Caki2 (cell line): Measurements from ENCODE around the gene TXNL4B. TPM values are rescaled to one million over a fixed set of nuclear protein-coding genes. Genes with fewer than 3 reads are reported as not detected.

ENCODE experiments used
- DNase-seq: peaks from one replicate; pipeline ENCODE4 v3.0.0-alpha.2; 2015; ENCODE audit warnings: low read depth
- in situ Hi-C: cut with HindIII; loops from 2 replicates; pipeline ENCODE4 v1.10.0; 2016; ENCODE audit warnings: low sequenced_read_pairs, low pct_unique_long_range_greater_than_20kb, mixed read lengths
- total RNA-seq: library from RNA; depleted of rRNA; stranded (reverse); fragments of >200 nt; shearing (Covaris generic); gene quantifications from 2 replicates; pipeline ENCODE4 v1.2.3, GENCODE V29; 2014; ENCODE audit warnings: low replicate concordance; rRNA removed

TXNL4B gene
- 12.9 and 14.3 TPM in 2 replicates for total RNA-seq

DNA sequence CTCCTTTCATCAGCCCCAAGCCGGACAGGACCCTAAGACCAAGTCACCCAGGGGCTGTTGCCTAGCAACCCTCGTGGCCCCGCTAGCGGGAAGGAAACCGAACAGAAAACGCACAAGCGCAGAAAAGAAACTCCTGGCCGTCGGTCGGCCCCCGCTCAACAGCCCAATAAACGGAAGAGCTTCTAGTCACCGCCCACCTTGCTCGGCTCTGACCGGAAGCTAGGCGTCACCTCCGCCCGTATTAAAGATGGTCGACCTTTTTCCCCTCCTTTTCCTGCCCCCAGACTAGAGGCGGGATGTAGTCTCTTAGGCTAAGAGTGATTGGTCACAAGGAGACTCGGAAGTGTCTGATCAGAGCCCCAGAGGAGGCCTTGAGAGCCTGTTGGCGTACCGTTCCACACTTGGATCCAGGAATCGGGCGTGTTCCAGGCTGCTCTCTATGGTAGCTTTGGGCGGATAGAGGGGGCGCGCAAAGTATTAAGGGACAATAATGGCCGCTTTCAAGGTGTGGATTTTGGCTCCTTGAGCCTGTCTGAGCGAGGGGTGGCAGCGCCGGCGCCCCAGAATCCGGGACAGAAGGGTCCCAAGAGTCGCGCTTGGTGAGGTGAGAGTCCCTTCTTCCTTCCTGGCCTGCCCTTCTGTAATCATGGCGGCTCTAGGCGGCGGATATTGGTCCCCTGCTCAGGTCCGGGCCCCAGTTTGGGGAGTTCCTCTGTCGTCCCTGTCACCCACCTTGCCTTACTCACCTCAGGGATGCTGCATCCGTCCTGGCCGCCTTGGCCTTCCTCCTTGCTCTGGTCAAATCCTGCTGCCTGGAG, at the start of gene TXNL4B, which contains the start of gene DHX38:
TSS of gene TXNL4B (minus strand) at position 173 of the 818 bp plus-strand sequence. CDS start 2,871 bp downstream, outside the sequence.
TSS of gene DHX38 (plus strand) at position 400 of the 818 bp plus-strand sequence. CDS start 2,311 bp downstream, outside the sequence.
- in situ Hi-C loops = no loop called here
- peak; percentile 99 for DNase-seq

DNA sequence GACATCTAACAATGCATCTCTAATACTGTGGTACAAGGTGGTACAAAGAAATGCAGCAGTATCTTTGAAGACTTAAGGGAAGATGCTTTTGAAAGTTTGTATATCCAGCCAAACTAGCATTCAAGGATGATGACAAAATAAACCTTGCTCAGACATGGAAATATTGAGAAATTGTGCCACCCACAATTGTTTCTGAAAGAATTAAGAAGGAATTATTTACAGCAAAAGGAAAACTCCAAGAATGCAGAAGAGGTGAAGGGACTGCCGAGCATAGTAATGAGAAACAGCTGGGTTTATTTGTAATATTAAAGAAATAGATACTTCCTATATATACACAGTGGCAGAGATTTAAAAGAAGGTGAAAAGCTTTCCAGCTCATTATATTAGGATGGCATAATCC, 49.1 kb upstream of the TXNL4B start:
- in situ Hi-C loops = no loop called here

GRCh38 chr16:72139908-72140307, 46.5 kb upstream of the TXNL4B start:
- DNase-seq = no peak
- in situ Hi-C loops = no loop called here

More for the DNA sequence above, 49.1 kb upstream of the TXNL4B start:
- DNase-seq = no peak

- no peak for DNase-seq
- in situ Hi-C loops = no loop called here
Measured at GRCh38 chr16:72138064-72138572, 44.7 kb upstream of the TXNL4B start.

- in situ Hi-C loops = no loop called here
- no peak for DNase-seq
Measured at GRCh38 chr16:72137380-72138063, 44.1 kb upstream of the TXNL4B start.

DNA sequence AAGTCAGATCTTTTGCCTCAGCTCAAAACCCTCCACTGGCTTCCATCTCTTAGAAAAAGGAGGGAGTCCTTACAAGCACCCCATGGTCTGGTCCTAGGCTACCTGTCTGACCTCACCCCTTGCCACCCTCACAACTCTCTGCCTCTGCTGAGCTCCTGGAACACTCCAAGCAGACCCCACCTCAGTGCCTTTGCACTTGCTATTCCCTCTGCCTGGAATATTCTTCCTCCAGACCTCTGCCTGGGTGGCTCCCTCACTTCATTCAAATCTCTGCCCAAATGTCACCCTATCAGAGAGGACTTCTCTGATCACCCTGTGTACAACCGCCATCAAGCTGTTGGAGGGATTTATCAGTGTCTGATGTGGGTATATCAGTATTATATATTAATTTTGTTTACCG, 41.1 kb upstream of the TXNL4B start:
- in situ Hi-C loops = no loop called here
- no peak for DNase-seq

DNA sequence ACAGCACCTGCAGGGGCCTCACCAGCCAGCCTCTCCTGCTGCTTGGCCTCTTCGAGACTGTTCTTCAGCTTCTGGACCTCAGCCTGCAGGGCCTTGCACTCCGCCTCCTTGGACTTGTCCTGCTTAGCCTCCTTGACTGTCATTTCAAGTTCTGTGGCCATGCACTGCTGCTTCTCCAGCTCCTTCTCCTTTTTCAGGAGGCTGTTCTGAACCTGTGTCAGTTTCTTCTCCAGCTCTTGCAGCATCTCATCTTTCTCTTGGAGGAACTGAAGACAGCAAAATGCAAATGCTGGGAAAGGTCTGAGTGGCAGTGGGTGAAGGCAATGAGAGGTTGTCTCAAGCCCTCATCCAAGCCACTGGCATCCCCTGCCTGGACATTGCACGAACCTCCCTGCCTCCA, 39.3 kb upstream of the TXNL4B start:
- no peak for DNase-seq
- in situ Hi-C loops = no loop called here

- DNase-seq = no peak
- in situ Hi-C loops = no loop called here
Measured at GRCh38 chr16:72131036-72131435, 37.6 kb upstream of the TXNL4B start.

- DNase-seq = no peak
- in situ Hi-C loops = no loop called here
Measured at GRCh38 chr16:72129976-72130656, 36.7 kb upstream of the TXNL4B start.

DNA sequence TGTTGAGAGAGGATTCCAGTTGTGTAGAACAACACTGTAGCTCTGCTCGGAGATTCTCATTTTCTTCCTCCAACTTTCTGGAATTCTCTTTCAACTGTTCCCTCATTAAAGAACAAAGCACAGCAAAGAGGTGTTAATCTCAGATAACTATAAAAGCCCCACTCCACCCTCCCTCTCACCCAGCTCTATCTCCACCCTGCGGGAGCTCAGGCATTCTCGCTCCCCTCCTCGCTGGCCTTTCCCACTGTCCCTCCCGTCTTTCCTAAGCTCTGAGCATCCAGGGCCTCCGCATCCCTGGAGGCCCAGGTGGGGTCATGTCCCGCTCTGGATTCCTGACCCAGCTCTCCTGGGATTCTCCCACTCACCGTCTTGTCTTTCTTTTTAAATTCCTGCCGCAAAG, 35.3 kb upstream of the TXNL4B start:
- DNase-seq = no peak
- in situ Hi-C loops = no loop called here

DNA sequence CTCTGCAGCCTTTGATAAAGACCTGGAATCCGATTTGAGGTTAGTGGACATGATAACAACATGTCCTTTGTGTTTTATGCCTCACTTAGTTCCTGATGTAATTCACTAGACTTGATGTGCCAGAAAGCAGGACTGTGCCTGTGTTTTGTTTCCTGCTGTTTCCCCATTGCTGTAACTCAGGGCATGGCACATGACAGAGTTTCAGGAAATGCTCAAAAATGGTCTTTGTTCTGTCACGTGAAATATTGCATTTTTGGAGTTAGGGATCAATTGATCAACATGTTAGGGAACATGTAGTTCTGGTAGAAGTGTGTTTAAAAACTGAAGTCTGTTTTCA, 33.0 kb upstream of the TXNL4B start:
- DNase-seq = no peak
- in situ Hi-C loops = no loop called here

GRCh38 chr16:72125635-72126428, 32.4 kb upstream of the TXNL4B start:
- in situ Hi-C loops = no loop called here
- no peak for DNase-seq

- peak; percentile 40 for DNase-seq
- in situ Hi-C loops = no loop called here
Measured at GRCh38 chr16:72124761-72125634, 31.6 kb upstream of the TXNL4B start.

GRCh38 chr16:72124148-72124547, 30.7 kb upstream of the TXNL4B start:
- no peak for DNase-seq
- in situ Hi-C loops = no loop called here

GRCh38 chr16:72123426-72123825, 30.0 kb upstream of the TXNL4B start:
- no peak for DNase-seq
- in situ Hi-C loops = no loop called here

GRCh38 chr16:72122916-72123315, 29.5 kb upstream of the TXNL4B start:
- DNase-seq = no peak
- in situ Hi-C loops = no loop called here

- no peak for DNase-seq
- in situ Hi-C loops = no loop called here
Measured at GRCh38 chr16:72122308-72122707, 28.9 kb upstream of the TXNL4B start.
